Measurements from ENCODE around the gene HOXD10.

The HOXD10 gene

DNA sequence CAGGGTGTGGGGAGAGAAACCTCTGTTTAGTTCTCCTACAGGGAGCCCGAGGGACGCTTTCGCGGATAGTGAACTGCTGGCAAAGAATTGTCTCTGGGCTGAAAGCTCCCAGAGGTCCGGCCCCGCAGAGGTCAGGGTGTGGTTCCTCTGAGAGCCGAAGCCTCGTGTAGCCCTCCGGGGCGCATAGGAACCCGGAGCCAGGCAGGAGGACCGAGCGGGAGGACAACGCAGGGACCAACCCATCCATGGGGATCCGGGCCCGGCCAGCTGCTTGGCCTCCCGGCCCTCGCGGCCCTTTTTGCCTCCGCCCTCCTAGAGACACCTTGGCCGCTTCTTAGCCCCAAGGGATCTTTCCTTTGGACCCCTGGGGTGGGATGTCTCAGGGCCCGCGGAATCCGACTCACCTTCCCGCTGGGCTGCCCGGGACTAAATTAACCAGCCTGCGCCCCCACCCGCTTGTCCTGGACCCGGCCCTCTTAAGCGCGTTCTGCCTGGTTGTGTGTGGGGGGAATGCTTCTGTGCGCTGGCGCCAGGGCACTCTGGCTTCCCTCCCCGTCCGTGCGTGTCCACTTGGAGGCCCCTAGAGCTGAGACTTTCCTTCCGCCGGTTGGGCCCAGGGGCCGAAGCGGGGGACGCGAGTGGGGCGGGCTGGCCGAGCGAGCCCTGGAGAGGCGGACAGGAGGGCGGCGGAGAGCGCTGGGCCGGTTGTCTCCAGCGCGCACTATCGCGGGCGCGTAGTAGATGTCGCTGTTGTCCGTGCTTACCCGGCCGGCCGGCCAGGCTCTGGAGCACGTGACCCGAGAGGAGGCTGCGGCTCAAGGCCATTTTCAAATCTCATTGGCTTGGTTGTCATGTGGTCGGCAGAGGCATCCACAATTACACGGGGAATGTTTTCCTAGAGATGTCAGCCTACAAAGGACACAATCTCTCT lies at the start of gene HOXD10:
Gene HOXD10 (plus strand): TSS at position 896 of the 931 bp plus-strand sequence. CDS start 56 bp downstream, outside the sequence.
- Mint-ChIP-seq H3K27me3 (peaks cover 98% of the 10 kb centered on the region), H3K27ac (no peak within 1 kb of the TSS), H3K4me1 (ENCODE audit: low read depth) (peaks cover 7% of the 10 kb centered on the region), H3K9me3 (peaks cover 3% of the 10 kb centered on the region), H3K4me3 (no peak within 1 kb of the TSS), H3K36me3 (ENCODE audit: low read depth) (no peaks in the 10 kb centered on the region)
- no peak for DNase-seq

DNA sequence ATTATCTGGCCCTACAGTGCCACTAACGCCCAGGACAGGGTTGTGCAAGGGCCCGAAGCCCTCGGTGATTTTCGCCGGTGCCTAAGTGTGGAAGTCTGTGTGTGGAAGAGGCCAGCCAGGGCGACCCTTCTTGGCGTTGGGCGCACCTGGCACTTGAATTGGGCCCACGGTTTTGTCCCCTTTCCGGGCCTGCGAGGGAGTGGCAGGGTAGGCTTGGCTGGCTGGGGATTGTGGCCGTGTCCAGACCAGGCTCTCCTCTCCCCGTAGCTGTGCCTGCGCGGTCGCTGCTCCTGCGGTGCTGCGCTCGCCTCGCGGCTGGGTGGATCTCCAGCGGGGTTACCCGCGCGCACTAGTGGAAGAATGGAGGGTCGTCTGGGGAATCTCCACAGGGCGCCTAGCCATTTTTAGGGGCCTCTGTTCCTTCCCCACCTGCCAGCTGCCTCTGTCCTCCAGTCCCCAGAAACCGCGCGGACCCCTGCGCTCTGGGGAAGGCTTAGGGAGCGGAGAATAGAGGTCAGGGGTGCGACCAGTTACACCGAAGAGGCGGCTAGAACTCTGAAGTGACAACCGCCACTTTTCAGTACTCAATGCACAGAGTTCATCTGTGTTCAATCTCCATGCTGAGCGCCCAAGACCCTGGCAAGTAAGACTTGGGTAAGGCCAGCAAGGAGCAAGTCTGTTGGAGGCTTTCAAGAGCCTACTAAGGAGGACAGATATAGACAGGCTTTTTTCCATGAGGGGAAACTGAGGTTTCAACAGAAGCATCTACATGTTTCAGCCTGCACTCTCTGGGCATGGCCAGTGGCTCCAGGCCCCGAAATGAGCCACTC lies 48.8 kb upstream of the HOXD10 start:
- Mint-ChIP-seq H3K36me3 (ENCODE audit: low read depth) (no peaks in the 10 kb centered on the region), H3K27ac (no peak overlapping the region), H3K4me3 (no peak overlapping the region), H3K4me1 (ENCODE audit: low read depth) (peaks cover 13% of the 10 kb centered on the region), H3K27me3 (peaks cover 94% of the 10 kb centered on the region), H3K9me3 (no peaks in the 10 kb centered on the region)
- DNase-seq: no peak

DNA sequence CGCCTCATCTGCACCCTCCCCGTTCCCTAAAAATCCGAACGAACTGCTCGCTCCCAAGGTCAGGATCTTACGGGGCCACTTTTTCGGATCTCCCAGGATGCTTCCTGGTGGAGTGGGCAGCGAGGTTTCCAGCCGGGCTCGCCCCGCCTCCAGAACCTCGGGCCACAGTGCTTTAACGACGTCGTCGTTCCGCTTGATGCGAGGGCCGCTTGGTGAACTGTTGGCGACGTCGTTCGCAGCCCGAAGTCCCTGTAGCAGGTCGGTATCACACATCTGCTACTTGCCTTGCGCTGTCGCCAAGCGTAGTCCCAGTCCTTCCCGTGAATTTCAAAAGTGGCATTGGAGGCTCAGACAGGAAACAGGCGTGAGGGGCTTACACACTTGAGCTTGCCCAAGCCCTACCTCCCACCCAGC lies 48.2 kb upstream of the HOXD10 start:
- no peak for DNase-seq
- H3K4me3 Mint-ChIP-seq: no peak overlapping the region
- no peak overlapping the region for H3K27ac Mint-ChIP-seq
- peaks cover 13% of the 10 kb centered on the region for H3K4me1 Mint-ChIP-seq (ENCODE audit: low read depth)
- peaks cover 96% of the 10 kb centered on the region for H3K27me3 Mint-ChIP-seq
- H3K36me3 Mint-ChIP-seq (ENCODE audit: low read depth): no peaks in the 10 kb centered on the region
- H3K9me3 Mint-ChIP-seq: no peaks in the 10 kb centered on the region

DNA sequence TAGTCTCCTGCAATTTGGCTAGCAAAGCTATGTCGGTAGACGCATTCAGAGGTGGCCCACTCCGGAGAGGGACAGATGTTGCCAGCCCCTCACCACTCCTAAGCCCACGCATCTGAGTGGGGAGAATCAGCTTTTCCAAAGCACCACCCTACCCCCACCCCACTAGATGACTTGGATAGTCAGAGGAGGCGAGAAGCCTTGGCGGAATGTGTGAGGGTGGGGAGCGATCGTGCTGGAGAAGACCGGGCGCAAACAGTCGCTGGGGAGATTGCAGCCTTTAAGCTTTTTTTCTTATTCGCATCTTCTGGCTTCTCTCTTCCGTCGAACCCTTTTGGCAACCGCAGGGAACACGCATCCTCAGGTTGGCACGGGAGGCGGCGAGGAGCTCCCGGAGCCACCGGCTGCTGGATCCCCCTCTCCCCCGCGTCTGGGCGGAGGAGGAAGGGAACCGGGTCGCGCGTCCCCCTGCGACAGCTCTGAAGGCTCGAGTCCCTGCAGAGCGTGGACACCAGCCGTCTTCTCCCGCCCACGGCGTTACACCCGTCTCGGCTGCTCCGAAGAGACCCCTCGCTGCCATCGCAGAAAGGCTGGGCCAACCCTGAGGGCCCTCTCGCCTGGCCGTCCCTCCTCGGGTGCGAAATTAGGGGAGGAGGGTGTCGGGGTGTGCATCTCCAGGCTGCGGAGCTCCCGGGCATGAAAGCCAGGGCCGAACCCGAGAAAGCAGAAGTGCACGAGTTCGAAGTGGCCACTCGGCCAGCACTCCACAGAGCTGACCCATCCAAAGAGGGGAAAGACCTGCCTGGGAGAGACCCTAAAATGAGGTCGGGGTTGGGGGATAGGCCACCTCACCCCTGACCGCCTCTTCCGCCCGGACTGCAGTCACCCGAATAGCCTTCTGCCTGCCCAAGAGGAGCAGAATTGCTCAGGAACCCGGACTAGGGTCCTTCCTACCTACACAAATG lies 45.0 kb upstream of the HOXD10 start:
- DNase-seq: no peak
- Mint-ChIP-seq H3K27ac (no peak overlapping the region), H3K36me3 (ENCODE audit: low read depth) (no peaks in the 10 kb centered on the region), H3K9me3 (peaks cover 7% of the 10 kb centered on the region), H3K4me3 (no peak overlapping the region), H3K4me1 (ENCODE audit: low read depth) (peaks cover 13% of the 10 kb centered on the region), H3K27me3 (peaks cover 100% of the 10 kb centered on the region)

DNA sequence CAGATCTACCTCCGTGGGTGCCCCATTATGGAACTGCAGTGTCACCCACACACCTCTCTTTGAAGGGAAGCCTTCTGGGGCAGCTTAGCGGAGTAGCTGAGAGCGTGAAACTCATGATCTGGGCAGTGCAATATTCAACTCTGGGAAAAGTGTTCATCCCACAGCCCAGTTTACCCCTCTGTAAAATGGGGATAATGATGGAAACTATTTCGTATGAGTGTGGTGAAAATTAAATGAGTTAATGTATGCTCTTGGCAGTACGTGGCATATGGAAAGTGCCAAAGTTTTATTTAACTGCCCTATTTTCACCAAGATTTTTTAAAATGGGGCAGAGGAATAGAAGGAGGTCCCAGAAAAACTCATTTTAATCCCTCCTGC lies 44.3 kb upstream of the HOXD10 start:
- Mint-ChIP-seq H3K36me3 (ENCODE audit: low read depth) (no peaks in the 10 kb centered on the region), H3K4me1 (ENCODE audit: low read depth) (peaks cover 12% of the 10 kb centered on the region), H3K4me3 (no peak overlapping the region), H3K9me3 (peaks cover 7% of the 10 kb centered on the region), H3K27ac (no peak overlapping the region), H3K27me3 (peaks cover 99% of the 10 kb centered on the region)
- no peak for DNase-seq

DNA sequence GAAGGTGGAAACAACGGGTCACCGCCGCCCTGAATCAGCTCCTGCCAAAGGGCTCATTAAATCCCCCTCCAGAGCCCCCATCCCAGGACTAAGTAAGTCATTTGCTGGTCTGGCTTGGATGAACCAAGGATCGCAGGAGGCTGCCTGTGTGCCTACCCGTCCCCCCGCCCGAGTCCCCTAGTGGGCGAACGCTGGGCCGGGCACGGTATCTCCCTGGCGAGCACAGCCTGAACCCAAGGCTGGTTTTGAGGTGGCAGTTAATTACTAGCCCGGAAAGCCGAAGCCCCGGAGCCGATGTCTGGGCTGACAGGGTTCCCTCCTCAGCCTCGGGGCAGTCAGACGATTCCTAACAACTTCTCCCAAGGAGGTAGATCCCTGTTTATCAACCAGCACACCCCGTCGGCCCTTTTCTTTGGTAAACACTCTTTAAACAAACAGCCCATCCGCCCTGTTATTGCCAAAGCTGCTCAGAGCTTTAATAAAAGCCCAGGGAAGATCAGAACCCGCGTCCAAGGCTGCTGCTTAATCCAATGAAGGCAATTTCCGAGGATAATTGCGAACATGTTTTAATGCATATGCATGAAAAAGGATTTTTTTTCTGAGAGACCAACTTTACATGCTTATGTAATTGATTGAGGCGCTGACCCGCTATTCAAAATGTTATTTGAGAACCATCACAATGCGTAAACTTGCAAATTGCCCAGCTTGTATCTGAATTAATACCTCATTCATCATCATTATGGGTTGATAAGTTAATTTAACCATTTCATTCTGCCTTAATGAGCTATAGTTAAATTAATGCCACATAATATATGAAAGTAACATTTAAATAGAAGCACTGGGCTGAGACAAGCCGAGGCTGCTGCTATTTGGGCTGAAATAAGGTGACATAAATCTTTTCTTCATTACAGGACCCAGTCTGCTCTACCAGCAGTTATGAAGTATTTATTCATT lies 43.4 kb upstream of the HOXD10 start:
- DNase-seq: no peak

DNA sequence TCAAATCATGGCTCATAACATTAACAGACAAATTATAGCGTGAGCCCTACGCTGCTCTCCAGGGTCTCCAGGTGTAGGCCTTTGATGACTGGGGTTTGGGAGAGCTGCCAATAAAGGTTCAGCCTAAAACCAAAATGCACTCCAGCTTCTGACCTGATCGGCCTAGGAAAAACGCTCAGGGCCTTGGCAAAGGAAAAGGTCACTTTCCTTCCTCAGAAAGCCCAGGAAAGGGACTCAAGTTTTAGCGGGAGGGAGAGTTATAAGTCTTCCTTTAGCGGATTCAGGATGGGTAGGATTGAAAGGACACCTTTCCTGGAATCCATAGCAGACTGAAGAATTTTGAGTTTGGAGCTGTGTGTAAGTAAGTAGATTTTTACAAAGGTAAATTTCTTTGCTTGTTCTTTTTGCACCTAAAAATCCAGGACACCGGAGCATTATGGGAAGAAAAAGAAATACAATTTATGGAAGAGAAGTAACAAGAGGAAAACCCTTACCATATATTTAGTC lies 41.6 kb upstream of the HOXD10 start:
- Mint-ChIP-seq H3K27me3 (peaks cover 92% of the 10 kb centered on the region), H3K4me1 (ENCODE audit: low read depth) (peaks cover 8% of the 10 kb centered on the region)

More for the DNA sequence above, 43.4 kb upstream of the HOXD10 start:
- peaks cover 95% of the 10 kb centered on the region for H3K27me3 Mint-ChIP-seq
- no peaks in the 10 kb centered on the region for H3K36me3 Mint-ChIP-seq (ENCODE audit: low read depth)
- H3K9me3 Mint-ChIP-seq: peaks cover 8% of the 10 kb centered on the region
- H3K4me1 Mint-ChIP-seq (ENCODE audit: low read depth): peaks cover 7% of the 10 kb centered on the region
- H3K27ac Mint-ChIP-seq: no peak overlapping the region
- H3K4me3 Mint-ChIP-seq: no peak overlapping the region

DNA sequence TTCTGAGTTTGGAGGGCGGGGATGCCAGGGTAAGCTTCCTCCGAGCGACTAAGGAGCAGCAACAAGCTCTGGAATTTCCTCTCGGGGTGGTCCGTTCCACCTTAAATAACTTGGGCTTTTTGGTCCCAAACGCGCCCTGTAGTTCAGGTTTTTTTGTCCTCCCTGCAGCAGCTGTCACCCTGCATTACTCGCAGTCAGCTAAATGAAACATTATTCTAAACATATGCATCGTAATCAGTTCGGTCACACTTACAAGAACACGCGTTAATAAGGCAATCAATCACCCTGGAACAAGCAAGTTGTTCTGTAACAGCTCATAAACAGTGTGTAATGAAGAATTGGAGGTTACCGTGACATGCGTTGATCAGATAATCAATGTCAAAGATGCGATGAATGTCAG lies 41.1 kb upstream of the HOXD10 start:
- H3K4me3 Mint-ChIP-seq: no peak overlapping the region
- H3K9me3 Mint-ChIP-seq: peaks cover 14% of the 10 kb centered on the region
- peaks cover 89% of the 10 kb centered on the region for H3K27me3 Mint-ChIP-seq

More for the DNA sequence above, 41.6 kb upstream of the HOXD10 start:
- Mint-ChIP-seq H3K9me3 (peaks cover 14% of the 10 kb centered on the region), H3K4me3 (no peak overlapping the region), H3K36me3 (ENCODE audit: low read depth) (peaks cover 6% of the 10 kb centered on the region), H3K27ac (no peak overlapping the region)
- no peak for DNase-seq

DNA sequence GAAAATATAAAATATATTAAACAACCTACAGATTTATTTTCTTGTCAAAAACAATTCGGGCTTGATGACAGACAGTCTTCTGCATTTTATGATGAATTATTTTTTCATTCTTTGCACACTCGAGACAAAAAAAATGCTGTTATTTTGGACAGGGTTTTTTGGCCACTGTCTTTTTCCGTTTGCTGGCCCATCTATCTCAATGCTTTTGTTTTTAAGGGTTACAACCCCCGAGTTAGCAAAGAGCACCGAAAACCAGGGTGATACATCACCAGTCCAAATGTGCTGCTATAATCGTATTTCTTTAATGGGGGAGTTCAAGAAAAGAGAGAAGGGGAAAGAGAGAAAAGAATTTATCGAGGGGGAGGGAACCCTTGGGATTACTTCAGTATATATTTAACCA lies 40.5 kb upstream of the HOXD10 start:
- H3K9me3 Mint-ChIP-seq: peaks cover 15% of the 10 kb centered on the region
- peaks cover 13% of the 10 kb centered on the region for H3K4me1 Mint-ChIP-seq (ENCODE audit: low read depth)
- DNase-seq: no peak
- H3K27ac Mint-ChIP-seq: no peak overlapping the region
- peaks cover 89% of the 10 kb centered on the region for H3K27me3 Mint-ChIP-seq
- no peak overlapping the region for H3K4me3 Mint-ChIP-seq
- H3K36me3 Mint-ChIP-seq (ENCODE audit: low read depth): peaks cover 6% of the 10 kb centered on the region

More for the DNA sequence above, 41.1 kb upstream of the HOXD10 start:
- peaks cover 6% of the 10 kb centered on the region for H3K36me3 Mint-ChIP-seq (ENCODE audit: low read depth)
- H3K4me1 Mint-ChIP-seq (ENCODE audit: low read depth): peaks cover 8% of the 10 kb centered on the region
- no peak for DNase-seq
- no peak overlapping the region for H3K27ac Mint-ChIP-seq

DNA sequence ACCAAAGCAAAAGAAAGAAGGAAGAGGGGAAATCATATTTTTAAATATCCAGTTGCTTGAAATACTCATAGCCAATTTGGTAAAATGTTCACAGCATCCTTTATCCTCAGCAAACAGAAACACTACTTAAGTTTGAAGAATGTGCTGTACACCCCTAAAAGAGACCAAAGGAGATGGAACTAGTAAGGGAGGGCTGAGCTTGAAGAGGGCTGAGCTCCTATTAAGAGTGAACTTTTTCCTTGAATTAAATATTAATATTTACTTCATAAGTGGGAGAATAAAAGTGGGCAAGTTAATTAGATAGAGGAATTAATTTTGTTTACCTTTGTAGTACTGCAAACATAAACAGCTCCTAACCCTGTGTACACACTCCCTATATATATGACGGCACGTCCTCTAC lies 39.8 kb upstream of the HOXD10 start:
- no peak overlapping the region for H3K4me3 Mint-ChIP-seq
- DNase-seq: no peak
- H3K36me3 Mint-ChIP-seq (ENCODE audit: low read depth): peaks cover 6% of the 10 kb centered on the region
- H3K4me1 Mint-ChIP-seq (ENCODE audit: low read depth): peaks cover 18% of the 10 kb centered on the region
- peaks cover 19% of the 10 kb centered on the region for H3K9me3 Mint-ChIP-seq
- H3K27ac Mint-ChIP-seq: no peak overlapping the region
- H3K27me3 Mint-ChIP-seq: peaks cover 89% of the 10 kb centered on the region

DNA sequence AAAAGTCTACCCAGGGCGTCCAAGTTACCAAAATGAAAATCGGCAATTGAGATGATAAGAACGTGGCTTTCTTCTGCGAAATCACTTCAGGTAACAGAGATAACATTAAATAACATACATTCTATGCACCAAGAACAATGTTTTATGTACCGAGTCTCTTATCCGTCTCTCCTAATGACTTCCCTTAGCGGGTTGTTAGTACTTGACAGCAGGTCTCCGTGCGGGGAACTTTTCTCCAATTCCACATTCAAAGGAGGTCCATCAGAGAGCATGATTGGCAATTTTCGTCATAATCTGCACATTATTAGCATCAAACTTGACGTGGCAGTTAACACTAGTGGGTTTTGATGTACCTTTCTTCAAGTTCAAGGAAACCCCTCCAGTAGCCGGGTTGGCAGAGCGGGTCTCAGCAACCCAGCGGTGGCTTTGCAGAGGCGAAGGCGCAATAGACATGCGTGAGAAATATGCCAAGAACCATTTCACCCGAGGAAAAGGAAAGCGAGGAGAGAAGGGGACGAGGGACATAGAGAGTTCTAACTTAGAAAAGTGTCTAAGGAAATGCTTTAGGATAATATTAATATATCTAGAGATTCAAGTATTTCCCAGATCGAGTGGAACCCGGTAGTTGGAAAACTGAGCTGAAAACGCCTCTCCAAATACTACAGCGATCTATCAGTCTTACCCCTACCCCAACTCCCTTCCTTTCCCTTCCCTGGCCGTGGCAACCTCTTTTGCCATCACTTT lies 37.9 kb upstream of the HOXD10 start:
- H3K27ac Mint-ChIP-seq: peak overlapping the region; percentile 80
- no peak for DNase-seq
- peaks cover 21% of the 10 kb centered on the region for H3K9me3 Mint-ChIP-seq
- peaks cover 89% of the 10 kb centered on the region for H3K27me3 Mint-ChIP-seq
- H3K4me3 Mint-ChIP-seq: peak overlapping the region; percentile 43
- H3K4me1 Mint-ChIP-seq (ENCODE audit: low read depth): peaks cover 18% of the 10 kb centered on the region
- H3K36me3 Mint-ChIP-seq (ENCODE audit: low read depth): peaks cover 9% of the 10 kb centered on the region

DNA sequence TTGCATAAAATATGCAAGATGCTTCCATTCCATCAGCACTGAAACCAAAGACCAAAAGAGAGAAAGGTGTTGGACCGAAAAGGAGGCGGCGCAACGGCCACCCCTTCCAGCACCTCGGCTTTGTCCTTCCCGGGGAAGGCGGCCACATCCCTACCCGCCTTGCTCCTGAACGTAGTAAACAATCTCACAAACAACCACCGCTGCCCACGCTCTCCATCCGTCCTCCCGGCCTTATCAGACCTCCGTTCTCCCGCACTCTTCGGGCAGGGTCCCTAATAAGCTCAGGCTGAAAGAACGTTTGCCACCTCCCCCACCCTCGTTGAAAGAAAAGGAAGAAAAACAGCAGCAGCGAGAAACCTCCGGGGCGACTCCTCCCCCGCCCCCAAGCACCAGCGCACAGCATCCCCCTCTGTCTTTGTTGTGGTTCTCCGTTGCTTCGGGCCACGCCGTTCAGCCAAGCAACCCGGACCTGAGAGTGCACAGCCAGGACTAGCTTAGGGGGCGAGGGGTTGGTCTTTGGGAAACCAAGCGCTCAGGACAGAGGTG lies 37.2 kb upstream of the HOXD10 start:
- peaks cover 24% of the 10 kb centered on the region for H3K9me3 Mint-ChIP-seq
- peaks cover 18% of the 10 kb centered on the region for H3K4me1 Mint-ChIP-seq (ENCODE audit: low read depth)
- DNase-seq: no peak
- peak overlapping the region; percentile 43 for H3K4me3 Mint-ChIP-seq
- H3K27me3 Mint-ChIP-seq: peaks cover 89% of the 10 kb centered on the region
- H3K36me3 Mint-ChIP-seq (ENCODE audit: low read depth): peaks cover 9% of the 10 kb centered on the region
- H3K27ac Mint-ChIP-seq: peak overlapping the region; percentile 80
